GM19351 (cell line): ENCODE data around the gene GGPS1.
"Not testable (repeated sequence)": the region's sequence is repeated elsewhere in the genome, so short reads cannot be mapped to it uniquely, and the experiment has no call there.

Experiments
- ATAC-seq: cut with Tn5 transposase; IDR thresholded peaks from one replicate; pipeline ENCODE4 v1.9.1; 2021; ENCODE audit warnings: mild to moderate bottlenecking, moderate library complexity; ENCODE audit not compliant: unreplicated experiment

Gene GGPS1

DNA sequence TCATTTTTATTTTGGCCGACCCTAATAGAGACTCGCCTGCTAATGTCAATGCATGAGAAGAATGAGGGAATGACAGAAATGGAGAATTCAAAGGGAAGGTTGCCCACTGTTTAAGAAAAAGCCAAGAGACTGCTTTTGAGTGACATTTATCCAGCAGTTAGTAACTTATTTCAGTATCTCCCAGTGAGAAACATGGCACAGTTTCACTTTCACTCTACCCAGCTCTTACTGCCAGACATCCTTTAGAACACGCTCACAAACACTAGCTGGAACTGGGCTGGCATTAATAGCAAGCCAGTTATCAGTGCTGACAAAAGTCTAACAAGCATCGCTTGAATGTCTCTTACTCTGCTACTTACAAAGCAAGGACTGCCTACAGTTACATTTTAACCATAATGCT is 8.5 kb downstream of the GGPS1 start:
- ATAC-seq, result no peak

DNA sequence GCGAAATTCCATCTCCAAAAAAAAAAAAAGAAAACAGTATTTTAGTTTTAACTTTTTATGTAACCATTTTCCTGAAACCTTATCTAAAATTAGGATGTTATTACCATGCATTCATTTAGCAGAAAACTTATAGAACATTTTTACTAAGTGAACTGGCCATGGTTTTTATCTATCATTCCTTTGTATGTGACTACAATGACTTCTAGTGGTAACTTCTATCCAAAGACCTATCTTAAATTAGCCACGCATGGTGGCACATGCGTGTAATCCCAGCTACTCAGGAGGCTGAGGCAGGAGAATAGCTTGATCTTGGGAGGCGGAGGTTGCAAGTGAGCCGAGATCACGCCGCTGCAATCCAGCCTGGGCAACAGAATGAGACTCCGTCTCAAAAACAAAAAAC is 11.4 kb downstream of the GGPS1 start:
- ATAC-seq, result no peak

DNA sequence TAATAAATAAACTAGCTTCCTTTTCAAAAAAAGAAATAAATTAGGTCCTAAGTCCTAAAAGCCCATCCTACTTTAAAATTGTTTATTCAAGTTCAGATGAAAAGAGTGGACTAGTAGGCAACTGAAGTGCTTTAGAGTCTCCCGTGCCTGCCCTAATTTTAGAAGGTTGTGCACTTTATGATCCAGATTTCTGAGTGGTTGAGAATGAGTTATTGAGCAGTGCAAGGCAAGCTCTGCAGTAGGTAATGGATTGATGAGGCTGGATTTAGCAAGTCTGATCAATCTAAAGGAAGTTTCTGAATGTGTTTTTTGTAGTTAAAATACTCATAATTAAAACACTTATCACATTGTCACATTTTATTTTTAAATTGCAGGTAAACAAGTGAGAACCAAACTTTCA is 13.0 kb downstream of the GGPS1 start:
- ATAC-seq, result no peak

DNA sequence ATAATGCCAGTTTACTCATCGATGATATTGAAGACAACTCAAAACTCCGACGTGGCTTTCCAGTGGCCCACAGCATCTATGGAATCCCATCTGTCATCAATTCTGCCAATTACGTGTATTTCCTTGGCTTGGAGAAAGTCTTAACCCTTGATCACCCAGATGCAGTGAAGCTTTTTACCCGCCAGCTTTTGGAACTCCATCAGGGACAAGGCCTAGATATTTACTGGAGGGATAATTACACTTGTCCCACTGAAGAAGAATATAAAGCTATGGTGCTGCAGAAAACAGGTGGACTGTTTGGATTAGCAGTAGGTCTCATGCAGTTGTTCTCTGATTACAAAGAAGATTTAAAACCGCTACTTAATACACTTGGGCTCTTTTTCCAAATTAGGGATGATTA is 13.7 kb downstream of the GGPS1 start:
- no peak for ATAC-seq

DNA sequence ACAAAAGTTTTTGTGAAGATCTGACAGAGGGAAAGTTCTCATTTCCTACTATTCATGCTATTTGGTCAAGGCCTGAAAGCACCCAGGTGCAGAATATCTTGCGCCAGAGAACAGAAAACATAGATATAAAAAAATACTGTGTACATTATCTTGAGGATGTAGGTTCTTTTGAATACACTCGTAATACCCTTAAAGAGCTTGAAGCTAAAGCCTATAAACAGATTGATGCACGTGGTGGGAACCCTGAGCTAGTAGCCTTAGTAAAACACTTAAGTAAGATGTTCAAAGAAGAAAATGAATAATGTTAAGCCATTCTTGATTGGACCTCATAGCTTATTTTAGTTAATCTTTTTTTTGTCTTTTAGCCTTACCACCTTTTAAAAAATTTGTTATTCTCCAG is 14.1 kb downstream of the GGPS1 start:
- ATAC-seq, result no peak

DNA sequence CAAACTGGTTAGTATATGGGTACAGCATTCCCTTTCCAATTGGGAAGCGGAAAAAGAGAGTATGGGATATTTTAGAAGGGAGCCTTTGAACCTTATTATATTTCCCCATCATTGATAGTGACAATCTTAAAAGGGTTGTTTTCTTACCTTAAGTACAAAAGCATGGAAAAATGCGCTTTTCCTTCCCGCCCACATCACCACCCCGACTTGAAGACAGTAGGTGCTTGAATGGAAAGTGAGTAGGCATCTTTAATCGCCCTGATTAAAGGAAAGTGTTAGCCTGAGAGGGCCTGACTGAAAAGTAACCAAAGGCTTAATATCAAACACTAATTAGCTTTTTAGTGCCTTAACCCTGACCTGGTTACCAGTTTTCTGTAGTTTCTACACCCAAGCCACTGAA is 15.4 kb downstream of the GGPS1 start:
- ATAC-seq, result no peak

DNA sequence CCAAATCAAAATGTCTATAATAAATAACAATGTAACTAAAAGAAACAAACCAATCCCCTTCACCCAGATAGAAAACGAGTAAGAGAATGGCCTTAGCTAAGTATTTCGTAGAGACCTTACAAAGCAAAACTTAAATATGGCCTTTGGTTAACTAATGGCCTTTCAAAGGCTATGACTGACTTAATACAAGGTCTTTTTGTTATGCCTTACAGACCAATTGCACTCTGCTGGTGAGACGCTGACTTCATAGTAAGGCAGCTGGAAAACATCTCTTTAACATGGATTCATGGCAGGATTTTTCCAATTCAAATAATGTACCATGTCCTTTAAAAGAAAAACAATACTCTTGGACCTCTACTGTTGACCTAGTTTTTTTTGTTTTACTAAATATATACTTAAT is 23.1 kb downstream of the GGPS1 start:
- ATAC-seq, result no peak

DNA sequence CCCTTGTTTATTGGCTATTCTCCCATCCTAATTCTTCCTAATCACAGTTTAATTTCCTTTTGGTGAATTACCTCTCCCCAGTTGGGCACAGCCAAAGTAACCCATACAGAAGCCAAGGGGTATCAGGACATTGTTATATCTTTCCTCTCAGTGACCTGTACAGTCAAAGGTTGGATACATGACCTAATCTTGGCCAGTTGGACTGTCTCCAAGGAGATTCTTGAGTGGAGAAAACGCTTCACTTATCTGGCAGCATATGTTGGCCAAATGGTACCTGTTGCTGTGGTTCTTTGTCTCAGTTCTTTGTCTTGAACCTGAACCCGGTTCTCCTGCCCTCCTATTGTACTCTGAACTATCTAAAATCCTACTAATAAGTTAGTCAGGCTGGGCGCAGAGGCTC is 23.5 kb downstream of the GGPS1 start:
- no peak for ATAC-seq

DNA sequence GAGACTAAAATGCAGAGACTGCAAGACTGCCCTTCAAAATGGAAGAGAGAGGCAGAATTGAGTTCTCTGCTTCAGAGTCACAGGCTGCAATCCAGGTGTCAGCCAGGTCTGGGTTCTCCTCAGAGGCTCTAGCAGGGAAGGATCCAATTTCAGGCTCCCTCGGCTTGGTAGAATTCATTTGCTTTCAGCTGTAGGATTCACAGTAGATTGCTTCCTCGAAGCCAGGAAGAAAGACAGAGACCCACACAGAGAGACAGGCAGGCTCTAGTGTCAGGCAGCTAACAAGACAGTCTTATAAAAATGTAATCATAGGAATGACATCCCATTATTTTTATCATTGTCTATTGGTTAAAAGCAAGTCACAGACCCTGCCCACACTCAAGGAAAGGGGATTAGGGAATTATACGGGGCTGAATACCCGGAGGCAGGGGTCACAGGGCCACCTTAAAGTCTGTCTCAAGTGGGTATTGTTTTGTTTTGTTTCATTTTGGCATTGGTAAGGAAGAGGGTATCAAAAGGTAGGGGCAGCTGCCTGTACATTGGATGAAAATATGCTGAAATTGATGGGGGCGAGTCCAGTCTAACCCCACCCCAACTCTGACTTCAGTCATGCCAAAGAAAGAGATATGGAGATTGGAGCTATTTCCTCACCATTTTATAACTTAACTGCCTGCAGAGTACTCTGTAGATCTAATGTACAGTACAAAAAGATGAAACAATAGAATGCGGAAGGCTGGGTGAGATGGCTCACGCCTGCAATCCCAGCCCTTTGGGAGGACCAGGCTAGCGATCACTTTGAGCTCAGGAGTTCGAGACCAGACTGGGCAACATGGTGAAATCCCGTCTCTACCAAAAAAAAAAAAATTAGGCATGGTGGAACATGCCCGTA is 29.4 kb downstream of the GGPS1 start:
- ATAC-seq, result no peak

DNA sequence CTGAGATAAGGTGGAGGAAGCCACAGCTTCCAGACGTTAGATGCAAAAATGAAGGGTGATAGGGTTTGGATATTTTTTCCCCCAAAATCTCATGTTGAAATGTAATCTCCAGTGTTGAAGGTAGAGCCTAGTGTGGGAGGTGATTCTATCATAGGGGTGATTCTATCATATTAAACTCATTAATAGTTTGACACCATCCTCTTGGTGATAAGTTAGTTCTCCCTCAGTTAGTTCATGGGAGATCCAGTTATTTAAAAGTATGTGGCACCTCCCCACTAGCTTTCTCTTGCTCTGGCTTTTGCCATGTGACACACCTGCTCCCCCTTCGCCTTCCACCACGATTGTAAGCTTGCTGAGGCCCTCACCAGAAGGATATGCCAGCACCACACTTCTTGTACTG is 30.5 kb downstream of the GGPS1 start:
- ATAC-seq, result no peak

DNA sequence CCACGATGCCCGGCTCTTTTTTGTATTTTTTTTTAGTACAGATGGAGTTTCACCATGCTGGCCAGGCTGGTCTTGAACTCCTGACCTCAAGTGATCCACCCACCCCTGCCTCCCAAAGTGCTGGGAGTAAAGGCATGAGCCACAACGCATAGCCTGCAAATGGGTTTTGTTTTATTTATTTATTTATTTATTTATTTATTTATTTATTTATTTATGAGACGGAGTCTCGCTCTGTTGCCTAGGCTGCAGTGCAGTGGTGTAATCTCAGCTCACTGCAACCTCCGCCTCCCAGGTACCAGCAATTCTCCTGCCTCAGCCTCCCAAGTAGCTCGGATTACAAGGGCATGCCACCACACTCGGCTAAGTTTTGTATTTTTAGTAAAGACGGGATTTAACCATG is 35.8 kb downstream of the GGPS1 start:
- ATAC-seq, result not testable (repeated sequence)

DNA sequence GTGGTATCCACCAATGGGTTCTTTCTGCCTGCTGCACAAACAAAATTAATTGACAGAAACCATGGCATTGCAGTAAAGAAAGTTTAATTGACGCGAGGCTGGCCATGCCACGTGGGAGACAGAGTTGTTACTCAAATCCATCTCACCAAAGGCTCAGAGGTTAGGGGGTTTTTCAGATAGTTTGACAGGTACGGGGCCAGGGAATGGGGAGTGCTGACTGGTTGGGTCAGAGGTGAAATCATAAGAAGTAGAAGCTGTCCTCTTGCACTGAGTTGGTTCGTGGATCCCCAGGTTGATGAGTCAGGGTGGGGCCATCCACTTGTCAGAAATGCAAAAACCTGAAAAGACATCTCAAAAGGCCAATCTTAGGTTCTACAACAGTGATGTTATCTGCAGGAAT is 37.9 kb downstream of the GGPS1 start:
- no peak for ATAC-seq

DNA sequence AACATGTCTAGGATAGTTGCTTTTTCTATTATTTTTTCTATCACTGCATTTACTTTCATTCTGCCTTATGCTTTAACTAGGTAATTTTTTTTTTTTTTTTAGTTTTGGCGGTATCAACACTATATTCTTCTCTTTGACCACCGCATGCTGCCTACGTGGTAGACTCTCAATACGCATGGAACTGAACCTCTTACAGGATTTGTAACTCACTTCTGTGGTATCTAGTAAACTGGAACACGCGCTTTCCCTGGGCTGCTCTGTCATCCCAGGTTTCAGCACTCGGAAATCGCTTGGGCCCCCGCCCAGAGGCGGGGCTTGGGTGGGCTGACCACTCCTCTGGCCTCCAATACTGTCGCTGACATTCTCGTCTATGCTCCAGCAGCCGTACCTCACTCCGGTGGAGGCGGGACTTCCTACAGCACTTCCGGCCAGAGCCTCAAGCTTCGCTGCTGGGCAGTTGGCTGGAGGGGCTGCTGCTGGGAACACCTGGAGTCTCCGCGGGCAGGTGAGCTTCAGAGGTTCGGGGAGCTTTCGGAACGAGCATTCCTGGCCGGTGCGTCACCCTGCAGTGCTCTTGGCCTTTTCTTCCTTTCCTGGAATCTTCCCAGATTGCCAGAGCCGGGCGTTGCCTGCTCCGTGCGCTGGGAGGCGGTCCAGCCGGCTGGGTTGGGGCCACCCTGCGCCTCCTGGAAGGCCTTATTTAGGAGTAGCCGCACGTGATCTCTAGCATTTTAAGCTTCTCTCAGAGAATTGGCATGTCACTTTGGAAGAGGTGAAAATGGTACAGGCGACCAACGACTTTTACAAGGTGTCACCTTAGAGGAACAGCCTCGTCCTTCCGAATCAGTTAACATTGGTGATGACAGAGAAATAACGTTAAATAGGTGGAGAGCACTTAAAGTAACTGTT is 38.9 kb downstream of the GGPS1 start, which contains the start of gene TBCE:
TBCE (plus strand) TSS at position 428 of the 909 bp plus-strand sequence. CDS start 12,623 bp downstream, outside the sequence.
- ATAC-seq, result peak; percentile 100

DNA sequence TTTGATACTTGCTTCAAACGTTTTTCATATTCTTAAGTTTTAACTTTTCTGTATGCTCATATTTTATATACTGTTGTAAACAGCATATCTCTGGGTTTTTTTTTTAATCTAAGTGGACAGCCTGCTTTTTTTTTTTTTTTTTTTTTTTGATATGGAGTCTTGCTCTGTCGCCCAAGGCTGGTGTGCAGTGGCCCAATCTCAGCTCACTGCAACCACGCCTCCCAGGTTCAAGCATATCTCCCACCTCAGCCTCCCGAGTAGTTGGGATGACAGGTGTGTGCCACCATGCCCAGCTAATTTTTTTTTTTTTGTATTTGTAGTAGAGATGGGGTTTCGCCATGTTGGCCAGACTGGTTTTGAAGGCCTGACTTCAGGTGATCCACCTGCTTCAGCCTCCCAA is 40.1 kb downstream of the GGPS1 start:
- no peak for ATAC-seq

DNA sequence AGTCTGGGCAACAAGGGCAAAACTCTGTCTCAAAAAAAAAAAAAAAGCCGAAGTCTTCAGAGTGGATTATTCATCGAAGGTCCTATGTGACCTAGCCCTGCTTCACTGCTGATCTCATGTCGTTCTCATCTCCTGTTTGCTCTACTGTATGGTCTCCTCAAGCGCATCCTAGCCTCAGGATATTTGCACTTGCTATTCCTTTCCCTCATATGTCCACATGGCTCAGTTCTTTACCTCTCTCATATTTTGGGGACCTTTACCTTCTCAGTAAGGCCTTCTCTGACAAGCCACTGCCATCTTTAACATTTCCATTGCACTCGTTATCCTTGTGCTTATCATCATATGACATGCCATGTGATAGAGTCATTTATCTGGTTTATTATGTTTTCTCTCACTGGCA is 41.4 kb downstream of the GGPS1 start:
- ATAC-seq, result no peak

DNA sequence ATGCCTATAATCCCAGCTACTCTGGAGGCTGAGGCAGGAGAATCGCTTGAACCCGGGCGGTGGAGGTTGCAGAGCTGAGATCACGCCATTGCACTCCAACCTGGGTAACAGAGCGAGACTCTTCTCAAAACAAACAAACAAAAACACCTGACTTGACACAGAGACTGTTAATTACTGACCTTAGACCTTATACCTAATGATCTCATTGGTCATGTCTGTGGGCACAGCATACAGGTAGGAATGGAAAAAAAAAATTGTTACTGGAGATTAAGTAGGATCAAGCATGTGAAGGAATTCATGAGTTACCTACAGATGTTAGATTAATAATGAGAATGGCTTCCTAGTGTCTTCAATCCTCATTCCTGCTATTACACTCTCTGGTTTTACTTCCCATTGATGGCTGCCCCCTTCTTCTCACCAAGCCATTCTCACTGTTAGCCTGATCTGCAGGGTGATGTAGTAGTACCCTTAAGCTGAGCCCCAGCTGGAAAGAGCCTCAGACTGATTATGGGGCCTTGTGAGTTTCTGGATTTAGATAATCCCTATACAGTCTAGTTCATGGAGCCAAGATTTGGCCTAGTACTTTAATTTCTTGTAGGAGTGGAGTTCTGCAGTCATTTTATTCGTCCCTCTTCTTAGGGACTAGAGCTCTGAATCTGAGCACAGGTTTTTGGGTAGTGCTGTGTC is 47.7 kb downstream of the GGPS1 start:
- ATAC-seq, result no peak

DNA sequence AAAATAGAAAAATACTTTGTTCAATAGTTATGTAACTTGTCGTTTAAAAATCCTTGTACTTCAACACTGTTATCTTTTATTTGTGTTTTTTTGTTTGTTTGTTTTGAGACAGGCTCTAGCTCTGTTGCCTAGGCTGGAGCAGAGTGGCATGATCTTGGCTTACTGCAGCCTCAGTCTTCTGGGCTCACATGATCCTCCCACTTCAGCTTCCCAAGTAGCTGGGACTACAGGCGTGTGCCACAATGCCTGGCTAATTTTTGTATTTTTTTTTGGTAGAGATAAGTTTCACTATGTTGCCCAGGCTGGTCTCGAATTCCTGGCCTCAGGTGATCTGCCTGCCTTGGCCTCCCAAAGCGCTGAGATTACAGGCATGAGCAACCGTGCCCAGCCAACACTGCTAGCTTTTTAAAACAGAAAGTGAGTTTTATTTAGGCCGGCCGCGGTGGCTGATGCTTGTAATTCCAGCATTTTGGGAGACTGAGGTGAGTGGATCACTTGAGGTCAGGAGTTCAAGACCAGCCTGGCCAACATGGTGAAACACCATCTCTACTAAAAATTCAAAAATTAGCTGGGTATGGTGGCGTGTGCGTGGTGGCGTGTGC is 49.9 kb downstream of the GGPS1 start:
- ATAC-seq, result not testable (repeated sequence)

DNA sequence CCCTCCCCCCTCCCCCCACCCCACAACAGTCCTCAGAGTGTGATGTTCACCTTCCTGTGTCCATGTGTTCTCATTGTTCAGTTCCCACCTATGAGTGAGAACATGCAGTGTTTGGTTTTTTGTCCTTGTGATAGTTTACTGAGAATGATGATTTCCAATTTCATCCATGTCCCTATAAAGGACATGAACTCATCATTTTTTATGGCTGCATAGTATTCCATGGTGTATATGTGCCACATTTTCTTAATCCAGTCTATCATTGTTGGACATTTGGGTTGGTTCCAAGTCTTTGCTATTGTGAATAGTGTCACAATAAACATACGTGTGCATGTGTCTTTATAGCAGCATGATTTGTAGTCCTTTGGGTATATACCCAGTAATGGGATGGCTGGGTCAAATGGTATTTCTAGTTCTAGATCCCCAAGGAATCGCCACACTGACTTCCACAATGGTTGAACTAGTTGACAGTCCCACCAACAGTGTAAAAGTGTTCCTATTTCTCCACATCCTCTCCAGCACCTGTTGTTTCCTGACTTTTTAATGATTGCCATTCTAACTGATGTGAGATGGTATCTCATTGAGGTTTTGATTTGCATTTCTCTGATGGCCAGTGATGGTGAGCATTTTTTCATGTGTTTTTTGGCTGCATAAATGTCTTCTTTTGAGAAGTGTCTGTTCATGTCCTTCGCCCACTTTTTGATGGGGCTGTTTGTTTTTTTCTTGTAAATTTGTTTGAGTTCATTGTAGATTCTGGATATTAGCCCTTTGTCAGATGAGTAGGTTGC is 53.8 kb downstream of the GGPS1 start:
- not testable (repeated sequence) for ATAC-seq

DNA sequence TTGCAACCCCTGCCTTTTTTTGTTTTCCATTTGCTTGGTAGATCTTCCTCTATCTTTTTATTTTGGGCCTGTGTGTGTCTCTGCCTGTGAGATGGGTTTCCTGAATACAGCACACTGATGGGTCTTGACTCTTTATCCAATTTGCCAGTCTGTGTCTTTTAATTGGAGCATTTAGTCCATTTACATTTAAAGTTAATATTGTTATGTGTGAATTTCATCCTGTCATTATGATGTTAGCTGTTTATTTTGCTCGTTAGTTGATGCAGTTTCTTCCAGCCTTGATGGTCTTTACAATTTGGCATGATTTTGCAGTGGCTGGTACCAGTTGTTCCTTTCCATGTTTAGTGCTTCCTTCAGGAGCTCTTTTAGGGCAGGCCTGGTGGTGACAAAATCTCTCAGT is 57.3 kb downstream of the GGPS1 start:
- ATAC-seq, result not testable (repeated sequence)

DNA sequence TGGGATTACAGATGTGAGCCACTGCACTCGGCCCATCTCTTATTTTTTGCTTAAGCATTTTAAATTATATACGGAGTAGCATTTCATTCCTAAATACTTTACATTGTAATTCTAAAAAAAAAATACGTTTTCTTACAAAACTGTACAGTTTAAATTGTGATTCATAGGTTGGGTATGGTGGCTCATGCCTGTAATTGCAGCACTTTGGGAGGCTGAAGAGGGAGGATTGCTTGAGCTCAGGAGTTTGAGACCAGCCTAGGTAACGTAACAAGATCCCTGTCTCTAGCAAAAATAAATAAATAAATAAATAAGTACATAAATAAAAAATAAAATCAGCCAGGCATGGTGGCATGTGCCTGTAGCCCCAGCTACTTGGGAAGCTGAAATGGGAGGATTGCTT is 63.5 kb downstream of the GGPS1 start:
- no peak for ATAC-seq
